A549 treated with DMSO at 1 μM for 4 hours (cell line): ENCODE data around the gene FFAR2. TPM values are rescaled to one million over a fixed set of nuclear protein-coding genes. Genes with fewer than 3 reads are reported as not detected.

ENCODE experiments used
- total RNA-seq: library from RNA; stranded (reverse); fragments of 200-300 nt; extraction: Qiagen RNA extraction; gene quantifications from 5 replicates; pipeline ENCODE4 v1.2.3, GENCODE V29; 2022; ENCODE audit warnings: low read depth

Gene FFAR2
- total RNA-seq = 0.05 TPM in 1 of 5 replicates, not detected in the others

DNA sequence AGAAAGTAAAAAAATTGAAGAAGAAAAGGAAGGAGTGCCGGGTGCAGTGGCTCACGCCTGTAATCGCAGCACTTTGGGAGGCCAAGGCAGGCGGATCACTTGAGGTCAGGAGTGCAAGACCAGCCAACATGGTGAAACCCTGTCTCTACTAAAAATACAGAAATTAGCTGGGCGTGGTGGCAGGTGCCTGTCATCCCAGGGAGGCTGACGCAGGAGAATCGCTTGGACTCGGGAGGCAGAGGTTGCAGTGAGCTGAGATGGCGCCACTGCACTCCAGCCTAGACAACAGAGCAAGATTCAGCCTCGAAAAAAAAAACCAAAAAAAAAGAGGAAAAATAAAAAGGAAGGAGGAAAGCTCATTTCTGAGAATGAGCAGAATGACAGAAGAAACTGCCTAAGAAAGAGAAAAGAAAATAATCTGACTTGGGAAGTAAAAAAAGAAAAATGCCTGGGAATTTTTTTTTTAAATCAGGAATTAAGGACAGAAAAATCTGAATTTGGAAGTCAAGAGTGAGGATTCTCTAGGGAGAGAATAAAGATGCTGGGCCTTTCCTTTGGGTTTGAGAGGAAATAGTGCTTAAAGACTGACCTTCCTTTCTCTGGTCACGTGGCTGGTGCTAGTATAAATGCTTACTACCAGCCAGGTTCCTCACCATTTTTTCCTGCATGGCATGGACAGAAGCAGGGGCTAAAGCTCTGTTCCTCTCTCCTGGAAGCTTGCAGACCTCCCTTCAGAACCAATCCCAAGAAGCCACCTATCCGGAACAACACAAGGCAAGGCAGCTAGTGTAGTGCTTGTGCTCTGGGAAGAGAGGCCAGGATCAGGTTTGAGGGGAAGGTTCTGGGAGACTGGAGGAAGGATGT is at the start of gene FFAR2:
FFAR2 (plus strand) TSS at position 652 of the 864 bp plus-strand sequence. CDS start 1,458 bp downstream, outside the sequence.

DNA sequence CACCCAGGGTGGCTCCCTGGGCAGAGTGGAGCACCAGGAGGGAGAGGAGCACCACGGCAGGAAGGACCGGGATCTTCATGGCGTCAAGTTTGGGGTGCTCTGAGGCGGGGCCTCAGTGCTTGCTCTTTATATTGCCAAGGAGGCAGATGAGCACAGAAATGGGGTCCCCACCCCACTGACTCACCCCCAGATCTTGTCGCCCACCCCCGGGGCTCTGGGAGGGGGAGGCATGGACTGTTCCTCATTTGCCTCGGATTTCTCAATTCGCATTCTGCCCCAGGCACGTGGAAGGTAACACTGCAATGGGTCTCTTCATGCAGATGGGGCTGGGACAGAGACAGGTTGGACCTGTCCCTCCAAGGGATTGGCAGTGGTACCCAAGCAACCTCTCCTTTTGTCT is 42.3 kb downstream of the FFAR2 start, which contains the start of gene KRTDAP:
KRTDAP (minus strand) TSS at position 101 of the 400 bp plus-strand sequence; CDS start at position 79, 22 bp downstream.

Other genes with a start within 250 kb of the FFAR2 start
- gene FAM187B, start 219.5 kb upstream of the FFAR2 start, total RNA-seq = not detected in 5 replicates
- 8.0 to 10.9 TPM (median 8.8 TPM) in 5 replicates for gene LSR, start 199.3 kb upstream of the FFAR2 start, total RNA-seq
- gene USF2, start 179.3 kb upstream of the FFAR2 start, total RNA-seq = 118 to 169 TPM (median 142 TPM) in 5 replicates
- 0.08 to 0.14 TPM in 2 of 5 replicates, not detected in the others for gene HAMP, start 165.7 kb upstream of the FFAR2 start, total RNA-seq
- gene MAG, start 156.1 kb upstream of the FFAR2 start, total RNA-seq = not detected in 5 replicates
- gene CD22, start 119.1 kb upstream of the FFAR2 start, total RNA-seq = 0.51 to 1.6 TPM (median 0.63 TPM) in 5 replicates
- not detected in 5 replicates for gene FFAR1, start 100.4 kb upstream of the FFAR2 start, total RNA-seq
- not detected in 5 replicates for gene FFAR3, start 89.8 kb upstream of the FFAR2 start, total RNA-seq
- not detected in 5 replicates for gene GPR42, start 77.2 kb upstream of the FFAR2 start, total RNA-seq
- gene KRTDAP, start 42.2 kb downstream of the FFAR2 start, total RNA-seq = not detected in 5 replicates
- 27.3 to 37.1 TPM (median 33.6 TPM) in 5 replicates for gene DMKN, start 65.4 kb downstream of the FFAR2 start, total RNA-seq
- 2.7 to 3.9 TPM (median 3.0 TPM) in 5 replicates for gene SBSN, start 80.1 kb downstream of the FFAR2 start, total RNA-seq
- not detected in 5 replicates for gene GAPDHS, start 85.2 kb downstream of the FFAR2 start, total RNA-seq
- gene TMEM147, start 97.4 kb downstream of the FFAR2 start, total RNA-seq = 350 to 445 TPM (median 403 TPM) in 5 replicates
- gene ATP4A, start 115.4 kb downstream of the FFAR2 start, total RNA-seq = 0.10 TPM in 1 of 5 replicates, not detected in the others
- not detected in 5 replicates for gene PMIS2, start 137.9 kb downstream of the FFAR2 start, total RNA-seq
- 10.8 to 18.4 TPM (median 15.7 TPM) in 5 replicates for gene HAUS5, start 164.5 kb downstream of the FFAR2 start, total RNA-seq
- 147 to 213 TPM (median 187 TPM) in 5 replicates for gene RBM42, start 180.8 kb downstream of the FFAR2 start, total RNA-seq
- 2.1 to 3.1 TPM (median 2.3 TPM) in 5 replicates for gene ETV2, start 193.5 kb downstream of the FFAR2 start, total RNA-seq
- gene COX6B1, start 200.1 kb downstream of the FFAR2 start, total RNA-seq = 1,270 to 1,573 TPM (median 1,320 TPM) in 5 replicates
- gene UPK1A, start 218.3 kb downstream of the FFAR2 start, total RNA-seq = 0.64 to 1.2 TPM (median 0.84 TPM) in 5 replicates